Stimulated activated CD4-positive, alpha-beta T cell treated with anti-CD3 and anti-CD28 coated beads, Interleukin-4, amount 100 ng/mL, for 4 hours (primary cell): ENCODE data around the gene DSCAML1.

ENCODE experiments used
- DNase-seq, 2 experiments: peaks; one replicate each; pipeline ENCODE4 v3.0.0-alpha.2; 2020

DSCAML1 gene, protein sequence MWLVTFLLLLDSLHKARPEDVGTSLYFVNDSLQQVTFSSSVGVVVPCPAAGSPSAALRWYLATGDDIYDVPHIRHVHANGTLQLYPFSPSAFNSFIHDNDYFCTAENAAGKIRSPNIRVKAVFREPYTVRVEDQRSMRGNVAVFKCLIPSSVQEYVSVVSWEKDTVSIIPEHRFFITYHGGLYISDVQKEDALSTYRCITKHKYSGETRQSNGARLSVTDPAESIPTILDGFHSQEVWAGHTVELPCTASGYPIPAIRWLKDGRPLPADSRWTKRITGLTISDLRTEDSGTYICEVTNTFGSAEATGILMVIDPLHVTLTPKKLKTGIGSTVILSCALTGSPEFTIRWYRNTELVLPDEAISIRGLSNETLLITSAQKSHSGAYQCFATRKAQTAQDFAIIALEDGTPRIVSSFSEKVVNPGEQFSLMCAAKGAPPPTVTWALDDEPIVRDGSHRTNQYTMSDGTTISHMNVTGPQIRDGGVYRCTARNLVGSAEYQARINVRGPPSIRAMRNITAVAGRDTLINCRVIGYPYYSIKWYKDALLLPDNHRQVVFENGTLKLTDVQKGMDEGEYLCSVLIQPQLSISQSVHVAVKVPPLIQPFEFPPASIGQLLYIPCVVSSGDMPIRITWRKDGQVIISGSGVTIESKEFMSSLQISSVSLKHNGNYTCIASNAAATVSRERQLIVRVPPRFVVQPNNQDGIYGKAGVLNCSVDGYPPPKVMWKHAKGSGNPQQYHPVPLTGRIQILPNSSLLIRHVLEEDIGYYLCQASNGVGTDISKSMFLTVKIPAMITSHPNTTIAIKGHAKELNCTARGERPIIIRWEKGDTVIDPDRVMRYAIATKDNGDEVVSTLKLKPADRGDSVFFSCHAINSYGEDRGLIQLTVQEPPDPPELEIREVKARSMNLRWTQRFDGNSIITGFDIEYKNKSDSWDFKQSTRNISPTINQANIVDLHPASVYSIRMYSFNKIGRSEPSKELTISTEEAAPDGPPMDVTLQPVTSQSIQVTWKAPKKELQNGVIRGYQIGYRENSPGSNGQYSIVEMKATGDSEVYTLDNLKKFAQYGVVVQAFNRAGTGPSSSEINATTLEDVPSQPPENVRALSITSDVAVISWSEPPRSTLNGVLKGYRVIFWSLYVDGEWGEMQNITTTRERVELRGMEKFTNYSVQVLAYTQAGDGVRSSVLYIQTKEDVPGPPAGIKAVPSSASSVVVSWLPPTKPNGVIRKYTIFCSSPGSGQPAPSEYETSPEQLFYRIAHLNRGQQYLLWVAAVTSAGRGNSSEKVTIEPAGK (N-terminal part only)

DNA sequence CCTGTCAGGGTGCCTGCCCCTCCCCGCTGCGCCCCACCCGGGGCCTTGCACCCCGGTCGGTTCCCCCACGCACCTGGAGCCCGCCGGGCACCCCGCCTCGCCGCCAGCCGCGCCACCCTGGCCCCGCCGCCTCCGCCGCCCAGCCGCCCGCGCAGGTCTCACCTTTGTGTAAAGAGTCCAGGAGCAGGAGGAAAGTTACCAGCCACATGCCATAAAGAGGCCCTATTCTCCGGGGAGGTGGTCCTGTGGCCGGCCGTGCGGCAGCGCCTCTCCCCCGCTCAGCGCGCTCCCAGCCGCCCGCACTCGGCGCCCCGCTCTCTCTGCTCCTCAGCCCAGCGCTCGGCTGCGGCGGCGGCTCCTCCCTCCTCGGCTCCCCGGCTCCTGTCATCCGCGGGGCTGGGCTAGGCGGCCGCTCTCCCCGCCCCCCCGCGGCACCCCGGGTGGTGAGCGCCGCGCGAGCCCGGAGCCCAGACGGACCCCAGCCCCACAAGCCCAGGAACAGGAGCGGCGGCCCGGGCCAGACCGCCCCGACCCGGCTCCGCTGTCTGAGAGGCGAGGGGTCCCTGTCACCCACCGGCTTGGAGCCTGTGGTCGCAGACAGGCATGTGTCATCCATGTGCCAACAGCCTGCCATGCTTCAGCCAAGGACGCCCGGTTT lies at the start of gene DSCAML1:
TSS of gene DSCAML1 (minus strand) at position 345 of the 658 bp plus-strand sequence. CDS start at position 208, 137 bp downstream.
- peak; percentile 30 to 55 for DNase-seq

DNA sequence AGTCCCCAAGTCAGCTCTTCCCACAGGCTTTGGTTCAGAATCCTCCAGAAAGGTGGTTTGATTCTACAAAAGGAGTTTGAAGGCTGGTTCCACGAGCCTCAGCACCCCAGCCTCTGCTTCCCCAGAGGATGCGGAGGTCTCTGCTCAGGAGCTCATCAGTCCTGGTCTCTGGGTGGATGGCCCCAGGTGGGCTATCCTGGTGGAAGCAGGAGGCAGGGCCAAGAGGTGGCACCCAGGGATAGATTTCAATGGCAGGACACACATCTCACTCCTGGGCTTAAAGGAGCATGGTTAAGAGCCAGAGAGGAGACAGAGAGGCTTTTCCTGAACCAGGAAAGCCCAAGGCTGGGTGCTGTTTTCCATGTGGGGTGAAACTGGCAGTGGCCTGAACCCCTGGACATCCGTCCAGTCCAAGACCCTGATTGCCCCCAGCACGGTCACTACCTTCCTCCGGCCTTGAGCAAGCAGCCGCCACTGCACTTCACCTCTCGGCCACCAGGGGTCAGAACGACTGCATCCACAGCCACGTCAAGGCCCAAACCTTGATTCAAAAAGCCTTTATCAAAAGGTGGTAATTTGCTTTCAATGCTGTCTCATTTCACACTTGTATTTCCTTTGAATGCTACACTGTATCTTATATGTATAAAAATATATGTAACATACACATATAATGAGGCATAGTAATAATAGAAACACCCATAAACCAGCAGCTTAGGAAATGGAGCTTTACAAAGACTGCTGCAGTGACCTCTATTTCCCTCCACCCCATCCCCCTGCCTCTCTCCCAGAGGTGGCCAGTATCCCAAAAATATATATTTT lies 46.9 kb upstream of the DSCAML1 start:
- DNase-seq = peak; percentile 65 to 84

DNA sequence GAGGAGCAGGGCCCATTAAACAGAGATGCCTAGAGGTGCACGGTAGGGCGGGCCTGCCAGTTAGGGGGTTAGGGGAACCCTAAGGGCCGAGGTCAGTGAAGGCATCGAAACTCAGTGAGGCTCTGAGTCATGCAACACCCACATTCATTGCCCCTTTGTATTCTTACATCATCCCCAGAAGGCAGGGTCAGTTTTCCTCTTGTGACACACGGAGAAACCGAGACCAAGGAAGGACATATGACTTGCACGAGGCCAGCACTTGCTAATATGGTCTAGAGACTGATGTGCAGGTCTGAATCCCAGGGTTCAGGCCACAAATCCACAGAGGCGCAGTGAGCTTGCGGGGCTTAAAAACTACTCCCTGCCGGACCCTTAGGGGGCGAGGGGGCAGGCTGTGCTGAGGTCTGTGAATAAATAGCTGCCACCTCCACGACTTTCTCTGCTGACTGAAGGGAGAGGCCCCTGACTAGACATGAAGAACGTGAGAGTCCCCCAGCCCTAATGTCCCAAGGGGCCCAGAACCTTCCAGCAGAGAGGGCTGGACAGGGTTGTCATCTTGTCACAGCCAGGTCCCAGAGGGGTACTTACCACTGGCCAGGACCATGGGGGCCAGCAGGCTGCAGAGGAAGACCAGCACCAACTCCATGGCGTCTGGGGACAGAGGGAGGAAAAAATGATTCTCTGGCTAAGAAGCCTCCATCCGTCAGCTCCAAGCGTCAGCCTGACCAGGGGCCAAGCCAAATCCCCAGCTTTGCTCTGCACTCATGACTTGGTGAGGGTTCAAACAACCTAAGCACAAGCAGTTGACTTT lies 45.3 kb upstream of the DSCAML1 start:
- DNase-seq = no peak

DNA sequence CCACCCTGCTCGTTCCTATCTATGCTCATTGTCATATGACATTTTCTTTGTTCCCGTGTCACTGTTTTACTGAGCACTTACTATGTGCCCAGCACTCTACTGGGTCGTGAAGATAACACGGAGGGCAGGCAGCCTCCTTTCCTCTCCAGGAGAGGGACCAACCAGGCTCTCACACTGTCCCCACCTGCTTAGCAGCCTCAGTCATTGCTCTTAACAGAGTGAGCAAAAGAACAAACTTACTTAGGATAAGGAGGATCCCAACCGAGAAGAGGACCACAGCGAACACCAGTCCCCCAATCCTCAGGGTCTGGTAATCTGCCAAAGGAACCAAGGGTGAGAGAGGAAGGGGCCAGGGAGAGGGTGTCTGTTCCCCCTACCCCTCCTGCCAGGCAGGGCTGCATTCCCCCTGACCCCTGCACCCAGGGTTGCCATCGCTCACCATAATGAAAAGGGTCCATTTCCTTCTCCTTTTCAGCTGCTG lies 44.6 kb upstream of the DSCAML1 start:
- DNase-seq = no peak

DNA sequence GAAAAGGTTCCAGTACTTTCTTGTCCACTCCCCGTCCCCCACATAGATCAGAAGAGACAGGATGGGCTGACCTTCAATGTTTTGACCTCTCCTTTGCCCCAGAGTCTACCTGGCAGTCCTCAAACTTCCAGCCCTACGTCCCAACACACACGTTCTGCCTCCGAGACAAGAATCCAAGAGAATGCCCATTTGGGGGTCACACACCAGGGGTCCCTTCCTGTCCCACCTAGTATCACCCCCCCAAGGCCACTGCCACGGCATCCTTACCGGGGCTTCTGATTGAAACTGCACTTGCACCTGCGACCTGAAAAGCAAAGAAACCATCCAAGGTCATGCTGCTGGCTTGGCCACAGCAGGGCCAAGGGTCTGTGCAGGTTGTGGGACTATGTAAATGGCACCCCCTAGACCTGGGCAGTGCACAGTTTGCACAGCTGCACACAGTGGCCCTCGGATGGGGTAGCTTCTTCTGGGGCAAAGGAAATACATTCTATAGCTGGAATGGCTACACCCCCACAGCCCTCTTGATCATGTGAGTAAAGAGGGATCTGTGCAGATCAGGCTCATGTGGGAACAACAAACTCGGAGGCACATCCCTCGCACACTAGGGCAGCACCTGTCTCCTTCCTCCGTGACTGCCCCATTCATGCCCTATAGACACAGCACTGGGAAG lies 44.0 kb upstream of the DSCAML1 start:
- no peak for DNase-seq

DNA sequence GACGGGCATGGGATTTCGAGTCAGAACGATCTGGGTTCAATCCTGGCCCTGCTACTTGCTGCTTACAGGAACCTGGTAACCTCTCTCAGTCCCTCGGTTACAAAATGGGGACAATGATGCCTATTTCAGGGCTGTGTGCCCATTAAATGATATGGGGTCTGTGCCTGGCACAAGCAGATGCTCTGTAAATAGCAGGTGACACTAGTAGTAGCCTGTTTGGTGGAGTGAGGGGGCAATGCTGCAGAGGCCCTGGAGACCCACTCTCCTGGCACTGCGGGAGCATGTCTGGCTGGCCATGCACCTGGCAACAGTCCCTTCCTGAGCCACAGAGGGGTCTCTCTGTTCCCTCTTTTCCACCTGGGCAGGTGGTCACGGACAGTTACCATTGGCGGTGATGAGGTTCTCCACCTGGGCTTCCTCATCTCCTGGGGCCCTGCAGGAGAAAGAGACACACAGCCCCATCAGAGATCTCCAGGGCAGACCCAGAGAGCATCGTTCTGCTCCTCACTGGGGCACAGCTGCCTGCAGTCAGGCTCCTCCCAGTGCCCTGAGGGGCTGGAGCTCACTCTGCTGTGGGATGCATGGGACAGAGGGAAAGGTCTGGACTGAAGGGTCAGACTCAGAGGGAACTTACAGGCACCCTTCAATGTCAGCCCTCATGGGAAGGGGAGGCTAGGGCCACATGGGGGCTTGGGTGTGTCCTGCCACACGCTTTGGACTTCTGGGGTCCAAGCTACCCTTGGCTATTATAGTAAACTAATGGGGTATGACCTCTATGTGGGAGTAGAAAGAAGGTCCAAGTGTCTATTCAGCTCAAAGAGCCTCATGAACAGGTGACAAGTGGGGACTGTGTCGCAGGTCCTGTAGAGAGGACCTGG lies 43.2 kb upstream of the DSCAML1 start:
- no peak for DNase-seq

DNA sequence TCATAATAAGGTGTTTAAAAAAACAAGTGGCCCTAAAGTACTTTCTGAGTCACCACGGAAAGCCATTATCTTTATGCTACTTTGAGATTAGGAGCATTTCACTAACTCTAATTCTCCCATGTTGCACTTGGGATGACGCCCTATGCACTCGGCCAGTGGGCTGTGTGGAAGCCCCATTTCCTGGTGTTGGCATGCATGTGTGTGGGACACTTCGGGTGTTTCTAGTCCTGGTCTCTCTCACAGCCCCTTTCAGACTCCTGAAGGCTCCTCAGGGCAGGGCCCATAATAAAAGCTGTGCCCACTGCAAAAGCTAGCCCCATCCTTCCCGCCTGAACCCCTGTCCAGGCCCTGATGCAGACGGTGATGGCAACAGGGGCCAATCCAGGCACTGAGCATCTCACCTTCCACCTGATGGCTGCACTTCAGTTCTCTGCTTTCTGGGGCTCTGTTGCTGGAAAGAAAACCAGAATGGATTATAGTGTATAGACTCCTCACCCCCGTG lies 42.4 kb upstream of the DSCAML1 start:
- no peak for DNase-seq

DNA sequence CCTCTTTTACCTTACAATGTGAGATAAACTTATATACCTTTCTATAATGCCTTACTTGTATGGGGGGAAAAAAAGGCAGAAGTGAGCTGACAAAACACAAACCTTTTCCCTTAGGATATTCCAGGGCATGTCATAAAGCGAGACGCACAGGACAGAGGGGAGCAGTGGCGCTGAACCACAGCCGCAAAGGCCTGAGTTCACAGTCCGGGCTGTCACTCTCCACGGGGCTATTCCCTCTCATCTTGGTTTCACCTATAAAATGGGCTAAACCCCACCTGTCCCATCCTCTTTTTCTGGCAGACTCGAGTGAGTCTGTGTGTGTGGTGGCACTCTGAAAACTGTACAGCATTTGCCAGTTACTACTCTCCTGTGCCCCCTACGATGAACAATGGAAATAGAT lies 41.9 kb upstream of the DSCAML1 start:
- no peak for DNase-seq

DNA sequence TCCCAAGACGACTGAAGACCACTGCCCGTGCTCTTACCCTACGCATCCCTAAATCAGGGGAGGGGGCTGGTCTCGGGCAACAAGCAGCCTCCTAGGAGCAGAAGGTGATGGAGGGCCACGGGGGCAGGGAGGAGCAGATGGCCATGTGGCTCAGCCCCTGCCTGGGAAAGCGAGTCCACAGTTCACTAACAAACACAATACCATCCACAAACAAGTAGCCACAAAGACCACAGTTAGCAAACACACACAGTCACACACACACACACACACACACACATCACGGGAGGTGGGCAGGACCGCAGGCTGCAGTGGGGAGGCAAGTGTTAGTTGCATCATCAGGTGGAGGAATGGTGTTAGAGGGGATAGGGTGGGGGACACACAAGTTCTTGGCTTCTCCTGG lies 40.8 kb upstream of the DSCAML1 start:
- no peak for DNase-seq

DNA sequence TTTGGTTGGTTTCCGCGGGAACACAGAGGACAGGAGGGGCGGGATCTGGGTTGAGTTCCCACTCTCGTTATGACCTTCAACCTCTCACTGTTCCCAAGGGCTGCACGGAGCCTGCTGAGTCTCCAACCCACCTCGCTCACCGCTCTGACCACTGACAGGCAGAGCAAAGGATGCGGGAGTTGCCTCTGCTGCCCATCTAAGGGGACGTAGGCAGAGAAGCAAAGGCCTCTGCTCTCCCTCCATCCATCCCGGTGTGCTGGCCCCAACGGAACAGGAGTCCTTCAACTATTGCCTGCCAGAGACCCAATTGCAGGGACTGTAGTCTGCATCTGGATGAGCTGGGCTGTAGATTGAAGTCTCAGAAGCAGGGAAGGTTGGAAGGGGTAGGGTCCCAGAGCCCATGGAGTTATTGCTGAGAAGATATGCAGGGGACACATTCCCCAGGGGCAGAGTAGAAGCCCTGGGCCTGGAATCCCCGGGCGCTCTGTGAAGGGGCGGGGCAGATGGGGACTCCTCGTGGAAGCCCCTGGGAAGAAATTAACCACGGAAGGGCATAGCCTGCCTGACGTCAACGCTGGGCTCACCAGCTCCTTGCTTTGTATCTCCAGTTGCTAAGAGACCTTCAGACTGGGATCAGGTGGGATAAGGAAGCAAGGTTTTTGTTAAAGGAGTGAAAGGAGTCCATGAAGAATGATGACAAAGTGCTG lies 40.2 kb upstream of the DSCAML1 start:
- DNase-seq = no peak

DNA sequence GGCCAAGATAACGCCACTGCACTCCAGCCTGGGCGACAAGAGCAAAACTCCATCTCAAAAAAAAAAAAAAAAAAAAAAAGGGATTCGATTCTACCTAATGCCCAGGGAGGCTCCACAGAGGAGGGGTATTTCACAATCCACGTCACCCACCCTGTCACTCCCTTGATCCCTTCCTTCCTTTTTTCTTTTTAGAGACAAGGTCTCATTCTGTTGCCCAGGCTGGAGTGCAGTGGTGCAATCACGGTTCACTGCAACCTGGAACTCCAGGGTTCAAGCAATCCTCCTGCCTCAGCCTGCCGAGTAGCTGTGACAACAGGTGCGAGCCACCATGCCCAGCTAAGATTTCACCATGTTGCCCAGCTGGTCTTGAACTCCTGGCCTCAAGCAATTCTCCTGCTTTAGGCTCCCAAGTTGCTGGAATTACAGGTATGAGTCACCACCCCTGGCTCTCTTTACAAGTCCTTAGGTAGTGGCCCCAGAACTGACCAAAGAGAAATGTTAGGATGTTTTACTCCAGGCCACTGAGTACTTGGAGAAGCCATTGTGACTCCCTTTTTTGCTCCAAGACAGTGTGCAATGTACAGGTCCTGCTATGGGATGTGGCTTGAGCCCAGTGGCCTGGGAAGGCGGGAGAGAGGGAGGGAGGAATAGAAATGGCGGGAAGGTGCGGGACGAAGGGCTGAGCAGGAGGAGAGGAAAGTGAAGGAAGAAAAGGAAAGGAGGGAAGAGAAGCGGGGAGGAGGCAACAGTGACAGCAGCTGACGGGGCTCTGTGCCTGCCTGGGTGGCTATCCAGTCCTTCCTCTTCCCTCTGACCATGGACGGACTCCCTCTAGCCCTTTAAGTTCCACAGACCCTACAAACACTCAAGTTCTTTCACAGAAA lies 39.3 kb upstream of the DSCAML1 start:
- no peak for DNase-seq

DNA sequence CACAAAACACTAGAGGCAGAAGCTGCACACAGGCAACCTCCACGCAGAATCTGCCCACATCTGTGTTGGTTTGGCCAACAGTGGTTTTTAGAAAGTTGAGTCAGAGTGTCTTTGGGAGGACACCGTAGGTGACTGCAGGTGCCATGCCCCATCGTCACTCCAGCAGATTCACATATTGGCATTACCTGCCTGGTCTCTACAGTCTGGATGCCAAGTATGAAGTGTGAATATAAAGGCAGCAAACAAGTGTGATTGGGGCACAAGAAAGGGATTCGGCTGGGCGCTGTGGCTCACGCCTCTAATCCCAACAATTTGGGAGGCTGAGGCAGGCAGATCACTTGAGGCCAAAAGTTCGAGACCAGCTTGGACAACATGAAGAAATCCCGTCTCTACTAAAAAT lies 38.6 kb upstream of the DSCAML1 start:
- no peak for DNase-seq

DNA sequence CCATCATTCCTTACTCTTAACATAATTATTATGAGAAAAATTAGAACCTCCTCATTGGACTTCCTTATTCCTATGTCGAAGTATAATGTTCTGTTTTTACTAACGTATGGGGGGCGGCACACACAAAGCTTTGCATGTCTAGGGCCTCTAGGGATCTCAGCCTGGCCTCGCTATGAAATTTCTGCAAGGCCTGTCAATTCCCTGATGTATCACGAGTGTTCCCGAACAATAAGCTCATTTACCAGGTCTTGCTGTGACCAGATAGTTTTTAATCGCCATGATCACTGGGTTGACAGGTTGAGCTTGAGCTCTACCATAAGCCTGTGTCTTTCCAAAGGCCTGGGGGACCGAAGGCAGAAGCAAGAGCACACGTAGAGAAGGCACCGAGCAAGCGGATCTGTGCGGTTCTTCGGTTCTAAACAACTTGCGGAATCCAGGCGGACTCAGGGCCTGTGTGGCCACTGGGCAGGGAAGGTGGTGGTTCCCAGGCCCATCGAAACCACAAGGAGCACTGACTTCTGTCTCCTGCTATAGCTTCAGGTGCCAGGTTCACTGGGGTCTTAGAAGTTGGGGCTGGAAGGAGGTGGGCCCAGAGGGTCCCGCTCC lies 37.9 kb upstream of the DSCAML1 start:
- no peak for DNase-seq

DNA sequence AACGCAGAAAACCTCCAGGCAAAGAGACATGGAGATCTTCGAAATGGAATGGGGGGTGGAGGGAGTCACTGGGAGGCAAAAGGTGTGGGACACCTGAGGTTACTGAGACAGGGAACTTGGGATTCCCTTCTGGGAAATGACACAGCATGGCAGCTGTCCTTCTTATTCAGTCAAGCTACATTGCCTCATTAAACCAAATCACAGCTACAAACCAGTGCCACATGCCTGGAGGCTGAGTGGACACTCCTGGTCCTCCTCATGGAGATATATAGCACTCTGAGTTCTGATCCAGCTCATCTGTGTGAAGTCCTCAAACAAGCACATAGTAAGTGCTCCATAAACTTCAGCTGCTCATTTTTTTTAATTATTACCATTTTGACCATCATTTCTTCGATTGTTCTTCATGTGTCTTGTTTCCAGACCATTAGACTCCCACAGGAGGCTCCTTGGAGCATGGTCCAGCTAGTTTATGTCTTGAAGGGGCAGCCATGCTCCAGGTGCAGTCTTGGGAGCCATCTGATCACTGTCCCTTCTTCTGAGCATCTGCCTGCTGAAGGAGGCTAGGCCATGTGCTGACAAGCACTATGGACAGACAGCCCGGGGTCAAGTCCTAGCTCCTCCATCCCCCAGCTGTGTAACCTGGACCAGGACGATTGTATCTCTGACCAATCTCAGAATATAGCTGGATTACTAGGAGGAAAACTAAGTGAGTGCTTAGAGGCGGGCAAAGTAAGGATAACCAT lies 37.2 kb upstream of the DSCAML1 start:
- DNase-seq = no peak

DNA sequence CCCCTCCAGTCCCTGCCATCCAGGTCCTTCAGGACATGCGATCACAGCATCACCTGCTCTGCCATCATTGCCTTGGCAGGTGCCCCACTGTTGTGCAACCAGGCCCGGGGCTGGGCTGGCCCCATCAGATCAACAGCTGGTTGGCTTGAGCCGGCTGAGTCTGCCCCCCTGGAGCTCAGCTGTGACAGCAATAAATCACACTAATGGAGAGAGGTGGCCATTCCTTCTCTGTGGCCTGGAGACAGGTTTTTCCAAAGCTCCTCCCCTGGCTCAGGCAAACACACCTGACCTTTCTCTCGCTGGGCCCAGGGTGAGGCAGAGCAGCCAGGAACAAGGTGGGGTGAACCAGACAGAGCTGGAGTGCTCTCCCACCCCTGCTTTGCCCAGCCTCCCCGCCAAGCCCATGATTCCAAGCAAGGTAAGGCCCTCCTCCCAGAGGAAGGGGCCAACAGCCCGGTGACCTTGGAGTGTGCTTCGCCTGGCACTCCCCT lies 36.4 kb upstream of the DSCAML1 start:
- no peak for DNase-seq

DNA sequence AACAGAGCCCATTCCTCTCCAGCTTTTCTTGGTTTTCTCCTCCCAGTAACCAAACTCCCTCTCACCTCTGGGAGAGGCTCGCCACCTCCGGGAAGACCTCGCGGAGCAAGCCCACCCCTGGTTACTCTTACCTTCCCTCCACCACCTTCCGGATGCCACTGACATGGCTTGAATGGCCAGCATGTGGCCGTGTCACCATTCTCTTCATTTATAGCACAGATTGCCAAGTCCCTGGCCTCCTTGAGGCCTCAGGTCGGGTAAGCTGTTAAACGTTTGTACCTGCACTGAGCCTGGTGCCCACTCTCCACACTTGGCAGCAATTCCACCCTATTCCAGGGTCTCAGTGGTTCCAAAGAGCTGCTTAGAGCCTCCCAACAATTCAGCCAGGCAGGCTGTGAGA lies 35.5 kb upstream of the DSCAML1 start:
- no peak for DNase-seq
